ENCODE measurements around the gene INO80C.
A peak's percentile ranks its signal among the peaks of the same experiment; 100 is the strongest.

INO80C gene

GRCh38 chr18:35500113-35500512, 2.4 kb upstream of the INO80C start:
- Histone ChIP-seq H3K9me3 (no peaks in the 10 kb centered on the region), H3K4me3 (no peak overlapping the region), H3K36me3 (no peaks in the 10 kb centered on the region), H3K4me1 (peaks cover 0 to 19% (median 9%) of the 10 kb centered on the region in 4 donors), H3K27ac (no peak overlapping the region), H3K27me3 (no peaks in the 10 kb centered on the region)
- no peak for DNase-seq
- TF ChIP-seq CTCF (IDR thresholded peaks at IDR 0.05) = no peak
- intact Hi-C loops (cut with DNase I; ENCODE audit: low total_unique reads) = no loop called here

DNA sequence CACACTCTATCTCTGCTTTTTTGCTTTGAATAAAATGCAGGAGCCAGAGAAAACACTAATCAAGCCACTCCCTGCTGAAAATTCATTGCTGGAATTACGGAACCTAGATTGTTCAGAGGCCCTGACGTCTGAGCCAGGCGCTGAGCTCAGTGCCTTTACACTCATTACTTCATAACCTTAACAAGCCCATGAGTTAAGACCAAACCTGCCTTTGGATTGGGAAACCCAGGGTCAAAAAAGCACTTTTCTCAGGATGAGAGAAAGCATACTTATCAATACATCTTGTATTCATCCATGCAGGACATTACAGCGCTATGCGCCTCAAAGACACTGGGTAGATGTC, 762 bp downstream of the INO80C start:
- intact Hi-C loops (cut with DNase I; ENCODE audit: low total_unique reads) = no loop called here
- no peaks in the 10 kb centered on the region for H3K27me3 ChIP-seq

DNA sequence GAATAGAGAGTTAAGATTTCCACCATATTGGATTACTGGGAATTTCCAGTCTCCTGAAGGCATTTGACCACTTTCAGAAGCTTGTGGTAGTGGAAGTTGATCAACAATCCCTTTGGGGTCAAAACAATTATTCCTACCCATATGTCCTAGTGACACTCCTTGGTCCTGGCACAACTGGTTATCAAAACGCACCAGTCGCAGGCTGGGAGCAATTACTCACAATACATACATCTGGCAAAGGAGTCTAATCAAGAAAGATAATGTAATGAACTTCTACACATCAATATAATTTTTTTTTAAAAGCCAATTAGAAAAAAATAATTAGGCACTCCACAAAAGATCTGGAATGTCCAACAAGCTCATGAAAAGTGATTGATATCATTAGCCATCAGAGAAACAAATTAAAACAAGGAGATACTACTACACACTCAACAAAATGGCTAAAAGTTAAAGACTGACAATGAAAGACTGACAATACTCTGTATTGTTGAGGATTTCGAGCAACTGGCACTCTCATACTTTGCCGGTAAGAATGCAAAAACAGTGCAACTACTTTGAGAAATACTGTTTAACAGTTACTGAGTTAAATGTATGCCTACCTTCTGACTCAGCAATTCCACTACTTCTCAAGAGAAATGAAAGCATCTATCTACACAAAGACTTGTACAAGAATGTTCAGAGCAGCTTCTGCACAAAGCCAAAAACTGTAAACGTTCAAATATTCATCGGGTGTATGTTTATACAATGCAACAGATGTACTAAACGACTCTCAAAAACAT, 2.0 kb downstream of the INO80C start:
- H3K27ac ChIP-seq = no peak overlapping the region
- peaks cover 0 to 22% (median 9%) of the 10 kb centered on the region in 4 donors for H3K4me1 ChIP-seq
- no peak for TF ChIP-seq CTCF (IDR thresholded peaks at IDR 0.05)
- intact Hi-C loops (cut with DNase I; ENCODE audit: low total_unique reads) = no loop called here
- DNase-seq = no peak
- no peaks in the 10 kb centered on the region for H3K27me3 ChIP-seq
- H3K9me3 ChIP-seq = no peaks in the 10 kb centered on the region
- no peak overlapping the region for H3K4me3 ChIP-seq
- H3K36me3 ChIP-seq = no peaks in the 10 kb centered on the region

More for the DNA sequence above, 762 bp downstream of the INO80C start:
- TF ChIP-seq CTCF (IDR thresholded peaks at IDR 0.05) = no peak
- Histone ChIP-seq H3K27ac (peak overlapping the region; percentile 89 to 90), H3K4me3 (peak overlapping the region; percentile 63 to 65), H3K36me3 (no peaks in the 10 kb centered on the region), H3K4me1 (peaks cover 0 to 22% (median 9%) of the 10 kb centered on the region in 4 donors), H3K9me3 (no peaks in the 10 kb centered on the region)
- DNase-seq = no peak

DNA sequence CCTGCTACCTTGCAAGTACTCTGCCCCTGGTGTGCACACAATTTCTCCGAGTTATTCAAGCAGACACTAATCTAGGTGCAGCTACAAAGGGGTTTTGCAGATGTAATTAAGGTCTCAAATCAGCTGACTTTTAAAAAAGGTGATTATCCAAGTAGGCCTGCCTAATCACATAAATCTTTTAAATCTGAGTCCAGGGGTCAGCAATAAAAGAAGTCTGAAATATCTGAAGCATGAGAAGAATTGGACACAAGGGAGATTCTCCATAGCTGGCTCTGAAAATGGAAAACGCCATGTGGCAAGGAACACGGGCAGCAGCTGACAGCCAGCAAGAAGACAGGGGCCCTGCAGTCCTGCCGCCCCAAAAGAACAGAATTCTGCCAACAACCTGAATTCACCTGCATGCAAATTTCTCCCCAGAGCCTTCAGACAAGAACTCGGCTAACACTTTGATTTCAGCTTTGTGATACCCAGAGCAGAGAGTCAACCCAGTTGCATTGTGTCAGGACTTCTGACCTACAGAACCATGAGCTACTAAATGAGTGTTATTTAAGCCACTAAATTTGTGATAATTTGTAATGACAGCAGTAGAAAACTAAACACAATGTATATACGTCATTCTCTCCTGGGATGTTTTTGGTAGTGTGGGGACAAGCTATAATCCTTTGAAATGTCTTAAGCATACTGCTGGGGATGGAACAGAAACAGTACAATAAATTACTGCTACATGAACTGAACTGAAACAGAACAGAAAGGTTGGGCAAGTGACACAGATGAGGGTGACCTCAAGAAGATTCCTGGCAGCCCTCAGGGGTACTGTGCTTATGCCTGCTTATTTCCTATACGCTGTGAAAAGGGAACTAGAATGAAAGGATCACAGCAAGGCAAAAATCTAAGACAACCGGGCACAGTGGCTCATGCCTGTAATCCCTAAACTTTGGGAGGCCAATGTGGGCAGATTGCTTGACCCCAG, 3.2 kb downstream of the INO80C start:
- no peak for DNase-seq
- intact Hi-C loops (cut with DNase I; ENCODE audit: low total_unique reads) = no loop called here
- peaks cover 0 to 22% (median 9%) of the 10 kb centered on the region in 4 donors for H3K4me1 ChIP-seq
- no peak overlapping the region for H3K4me3 ChIP-seq
- TF ChIP-seq CTCF (IDR thresholded peaks at IDR 0.05) = no peak
- H3K9me3 ChIP-seq = no peaks in the 10 kb centered on the region
- no peak overlapping the region for H3K27ac ChIP-seq
- H3K27me3 ChIP-seq = no peaks in the 10 kb centered on the region
- H3K36me3 ChIP-seq = no peaks in the 10 kb centered on the region

DNA sequence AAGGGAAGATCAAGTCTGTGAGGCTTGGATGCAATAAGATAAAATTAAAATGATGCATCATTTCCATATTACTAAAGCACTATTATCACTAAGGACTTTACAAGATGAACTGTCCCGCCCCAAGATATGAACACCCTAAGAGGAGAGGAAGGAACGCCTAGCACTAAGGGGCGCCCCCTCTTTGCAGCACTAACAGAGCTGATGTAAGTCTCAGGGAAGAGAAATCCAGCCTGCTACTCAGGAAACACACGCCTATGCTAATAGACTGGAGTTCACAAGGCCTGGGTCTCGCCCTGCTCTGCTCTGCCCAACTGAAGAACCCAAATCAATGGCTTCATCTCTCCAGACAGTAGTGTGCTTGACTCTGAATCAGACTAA, 6.1 kb downstream of the INO80C start:
- H3K36me3 ChIP-seq = no peaks in the 10 kb centered on the region
- H3K9me3 ChIP-seq = no peaks in the 10 kb centered on the region
- TF ChIP-seq CTCF (IDR thresholded peaks at IDR 0.05) = no peak
- DNase-seq = no peak
- no peak overlapping the region for H3K4me3 ChIP-seq
- intact Hi-C loops (cut with DNase I; ENCODE audit: low total_unique reads) = loop anchor here (2.0 kb wide), 1 partner anchor 37 kb away; no protein-coding TSS in a partner anchor
- no peaks in the 10 kb centered on the region for H3K27me3 ChIP-seq
- peaks cover 0 to 13% (median 4%) of the 10 kb centered on the region in 4 donors for H3K4me1 ChIP-seq
- H3K27ac ChIP-seq = no peak overlapping the region
